IPS DF 4.7 (cell line): ENCODE data around the gene DUSP28.
"Not testable (repeated sequence)": the region's sequence is repeated elsewhere in the genome, so short reads cannot be mapped to it uniquely, and the experiment has no call there.

Source experiments
- DNase-seq: peaks from one replicate; pipeline ENCODE4 v3.0.0-alpha.2; 2013; ENCODE audit warnings: low spot score; ENCODE audit errors: extremely low read depth

DUSP28 gene

DNA sequence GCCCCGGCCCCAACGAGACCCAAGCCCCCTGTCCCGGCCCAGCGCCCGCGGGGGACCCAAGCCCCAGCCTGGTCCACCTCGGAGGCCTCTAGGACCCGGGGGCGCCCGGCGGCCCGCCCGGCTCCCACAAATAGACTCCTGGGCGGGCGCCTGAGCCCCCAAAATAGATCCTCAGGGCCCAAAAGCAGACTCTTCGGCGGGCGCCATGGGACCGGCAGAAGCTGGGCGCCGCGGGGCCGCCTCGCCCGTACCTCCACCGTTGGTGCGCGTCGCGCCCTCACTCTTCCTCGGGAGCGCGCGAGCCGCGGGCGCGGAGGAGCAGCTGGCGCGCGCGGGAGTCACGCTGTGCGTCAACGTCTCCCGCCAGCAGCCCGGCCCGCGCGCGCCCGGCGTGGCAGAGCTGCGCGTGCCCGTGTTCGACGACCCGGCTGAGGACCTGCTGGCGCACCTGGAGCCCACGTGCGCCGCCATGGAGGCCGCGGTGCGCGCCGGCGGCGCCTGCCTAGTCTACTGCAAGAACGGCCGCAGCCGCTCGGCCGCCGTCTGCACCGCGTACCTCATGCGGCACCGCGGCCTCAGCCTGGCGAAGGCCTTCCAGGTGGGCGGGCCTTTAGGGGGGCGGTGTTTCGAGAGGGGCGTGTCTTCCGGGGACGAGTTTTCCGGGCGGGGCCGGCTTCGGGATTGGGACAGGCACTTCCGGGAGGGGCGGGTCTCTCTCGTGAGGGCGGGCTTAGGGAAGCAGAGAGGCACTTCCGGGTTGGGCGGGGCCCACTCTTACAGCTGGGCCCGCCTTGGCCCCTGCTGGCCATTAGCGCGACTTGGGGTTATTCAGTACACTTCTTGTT is 545 bp downstream of the DUSP28 start:
- DNase-seq: no peak

DNA sequence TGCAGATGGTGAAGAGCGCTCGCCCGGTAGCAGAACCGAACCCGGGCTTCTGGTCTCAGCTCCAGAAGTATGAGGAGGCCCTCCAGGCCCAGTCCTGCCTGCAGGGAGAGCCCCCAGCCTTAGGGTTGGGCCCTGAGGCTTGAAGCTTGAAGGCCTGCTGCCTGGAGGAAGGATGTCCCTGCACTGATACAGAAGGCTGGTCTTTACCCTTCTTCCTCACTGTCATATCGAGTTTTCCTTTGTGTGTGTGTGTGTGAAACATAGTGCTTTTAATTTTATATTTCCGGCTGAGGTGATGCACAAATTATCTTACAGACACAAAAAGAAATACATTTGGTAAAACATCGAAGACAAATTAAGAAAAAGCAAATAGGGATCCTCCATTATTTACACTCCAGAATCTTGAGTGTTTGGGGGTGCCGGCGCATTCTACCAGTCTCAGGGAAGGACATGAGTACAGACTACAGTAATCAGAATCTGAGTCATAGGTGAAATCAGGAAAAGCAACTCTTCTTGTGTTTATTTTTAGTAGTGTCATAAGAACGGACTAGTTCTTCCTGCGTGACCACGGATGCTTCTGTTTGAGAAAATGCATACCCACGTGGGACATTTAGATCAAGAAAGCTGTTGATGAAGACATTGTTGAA is 1.3 kb downstream of the DUSP28 start:
- DNase-seq: no peak

- not testable (repeated sequence) for DNase-seq
These were observed 3.1 kb downstream of the DUSP28 start for GRCh38 chr2:240563231-240563630.

DNA sequence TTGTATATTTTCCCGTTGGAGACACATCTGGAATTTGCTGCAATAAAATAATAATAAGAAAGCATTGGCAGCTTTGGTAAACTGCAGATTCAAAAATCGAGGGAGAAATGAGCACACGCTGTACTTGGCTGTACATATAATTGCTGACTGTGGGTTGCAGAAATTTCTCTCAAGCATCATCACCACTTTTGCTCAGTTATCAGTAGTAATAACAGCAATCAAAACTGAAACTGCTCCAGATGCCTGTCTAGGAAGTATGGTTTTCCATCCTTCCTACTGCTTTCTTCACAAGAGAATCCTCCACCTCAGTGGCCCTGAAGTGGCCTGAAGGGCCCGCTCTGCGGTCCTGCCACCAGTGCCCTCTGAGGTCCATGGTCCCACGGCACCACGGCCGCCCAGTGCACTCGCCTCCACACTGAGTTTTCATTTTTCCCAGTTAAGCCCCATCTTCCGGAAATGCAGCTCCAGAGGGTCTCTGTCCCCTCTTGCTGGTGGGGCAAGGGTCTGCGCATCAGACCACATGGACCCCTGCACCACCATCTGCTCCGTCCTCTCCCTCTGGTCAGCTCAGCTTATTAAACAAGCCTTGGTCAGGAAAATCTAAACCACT is 3.9 kb downstream of the DUSP28 start:
- no peak for DNase-seq

- no peak for DNase-seq
These were observed 4.6 kb downstream of the DUSP28 start for GRCh38 chr2:240564561-240565332.

GRCh38 chr2:240565333-240566202 is 5.4 kb downstream of the DUSP28 start:
- DNase-seq: no peak

GRCh38 chr2:240566203-240567136 is 6.3 kb downstream of the DUSP28 start:
- DNase-seq: no peak

DNA sequence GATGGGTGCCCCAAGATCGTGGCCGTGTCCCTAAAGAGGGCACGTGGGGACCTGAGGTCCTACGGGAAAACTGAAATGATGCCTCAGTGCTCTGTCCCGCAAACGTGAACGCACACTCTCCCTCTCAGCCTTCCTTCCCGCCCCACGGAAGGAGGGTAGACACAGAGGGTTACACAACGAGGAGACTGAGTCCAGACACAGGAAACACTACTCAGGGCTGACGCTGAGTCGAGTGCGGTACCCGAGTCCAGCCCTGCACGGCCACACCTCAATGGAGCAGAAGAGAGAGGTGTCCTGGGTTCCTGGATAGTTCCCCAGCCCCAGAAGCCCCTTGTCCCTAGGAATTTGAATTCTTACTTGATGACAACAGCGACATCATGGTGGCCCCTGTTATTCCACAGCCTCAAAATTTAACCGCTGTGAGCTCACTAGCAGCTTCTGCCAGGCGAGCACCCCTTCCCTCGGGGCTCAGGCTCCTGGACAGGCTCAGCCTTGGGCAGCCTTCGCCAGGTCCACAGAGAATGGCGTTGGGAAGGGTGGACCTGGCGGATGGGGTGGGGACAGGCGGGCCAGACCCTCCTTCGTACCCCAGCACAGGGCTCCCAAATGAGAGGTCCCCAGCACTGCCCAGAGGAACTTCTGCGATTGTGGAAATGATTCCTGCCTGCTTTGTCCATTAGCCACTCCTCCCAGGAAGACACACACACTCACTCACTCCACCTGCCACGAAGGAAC is 7.1 kb downstream of the DUSP28 start:
- DNase-seq: no peak

- DNase-seq: no peak
These were observed 7.9 kb downstream of the DUSP28 start, which contains the start of gene RNPEPL1 for GRCh38 chr2:240567872-240568677. RNPEPL1 (plus strand) TSS chr2:240568484; CDS start chr2:240568587, 103 bp downstream.

GRCh38 chr2:240568678-240569522 is 8.7 kb downstream of the DUSP28 start:
- DNase-seq: no peak

- no peak for DNase-seq
These were observed 9.4 kb downstream of the DUSP28 start for GRCh38 chr2:240569523-240569997.

GRCh38 chr2:240569998-240570530 is 9.9 kb downstream of the DUSP28 start:
- DNase-seq: no peak

- DNase-seq: no peak
These were observed 10.6 kb downstream of the DUSP28 start for GRCh38 chr2:240570531-240571313.

- no peak for DNase-seq
These were observed 11.3 kb downstream of the DUSP28 start for GRCh38 chr2:240571314-240571973.
